Keratinocyte (primary cell): Measurements from ENCODE around the gene ABCC10. TPM values are rescaled to one million over a fixed set of nuclear protein-coding genes. Genes with fewer than 3 reads are reported as not detected.

ENCODE experiments used
- DNase-seq: peaks from one replicate; pipeline ENCODE4 v3.0.0-alpha.2; 2011; ENCODE audit warnings: low read depth, missing footprints, low spot score
- FAIRE-seq: peaks from 2 replicates; lab custom pipeline; 2011; peaks lifted over from hg19 to GRCh38; lab: Jason Lieb, UNC
- H2AFZ ChIP-seq: 2 replicates; pipeline ENCODE4 v1.6.0; 2012; ENCODE audit warnings: low read length, control low read depth, inconsistent platforms; ENCODE audit not compliant: control insufficient read depth
- H3K27ac ChIP-seq: 2 replicates; pipeline ENCODE4 v1.5.1; 2011; ENCODE audit warnings: low read length; ENCODE audit not compliant: control insufficient read depth, insufficient read depth
- H3K27me3 ChIP-seq: 3 replicates; pipeline ENCODE4 v1.6.0; 2011; ENCODE audit warnings: low read length; ENCODE audit not compliant: control insufficient read depth, insufficient read depth; ENCODE audit errors: extremely low read depth
- H3K36me3 ChIP-seq, 2 experiments: 2 replicates in 1 of 2; 3 replicates in 1 of 2; pipeline ENCODE4 v1.5.1; 2011; ENCODE audit warnings: low read length in 2 of 2, mild to moderate bottlenecking in 1 of 2; ENCODE audit not compliant: control insufficient read depth in 2 of 2, insufficient read depth in 2 of 2; ENCODE audit errors: extremely low read depth in 1 of 2
- H3K4me1 ChIP-seq: 3 replicates; pipeline ENCODE4 v1.5.1; 2011; ENCODE audit warnings: low read length; ENCODE audit not compliant: control insufficient read depth, insufficient read depth; ENCODE audit errors: extremely low read depth
- H3K4me2 ChIP-seq: 3 replicates; pipeline ENCODE4 v1.6.0; 2011; ENCODE audit warnings: low read depth, low read length; ENCODE audit not compliant: control insufficient read depth, insufficient read depth; ENCODE audit errors: extremely low read depth
- H3K4me3 ChIP-seq, 3 experiments: fragments of 200-600 bp in 1 of 3; sonication (generic) in 1 of 3; 2 replicates in 2 of 3; 3 replicates in 1 of 3; pipeline ENCODE4 v1.5.1; 2011 to 2016; ENCODE audit warnings: low read length in 3 of 3, mild to moderate bottlenecking in 3 of 3, control low read depth in 2 of 3, inconsistent platforms in 1 of 3, low read depth in 1 of 3, mixed read lengths in 1 of 3, mixed run types in 1 of 3, moderate library complexity in 1 of 3; ENCODE audit not compliant: control insufficient read depth in 2 of 3, insufficient read depth in 2 of 3; ENCODE audit errors: extremely low read depth in 1 of 3
- H3K79me2 ChIP-seq: 2 replicates; pipeline ENCODE4 v1.6.0; 2012; ENCODE audit warnings: low read length; ENCODE audit not compliant: control insufficient read depth, insufficient read depth
- H3K9ac ChIP-seq: 3 replicates; pipeline ENCODE4 v1.6.0; 2011; ENCODE audit warnings: low read length; ENCODE audit not compliant: control insufficient read depth, insufficient read depth; ENCODE audit errors: extremely low read depth
- H3K9me1 ChIP-seq: 3 replicates; pipeline ENCODE4 v1.6.0; 2011; ENCODE audit warnings: low read length; ENCODE audit not compliant: control insufficient read depth, insufficient read depth; ENCODE audit errors: extremely low read depth
- H3K9me3 ChIP-seq: 2 replicates; pipeline ENCODE4 v1.5.1; 2012; ENCODE audit warnings: low read depth, low read length; ENCODE audit not compliant: control insufficient read depth
- H4K20me1 ChIP-seq: 3 replicates; pipeline ENCODE4 v1.6.0; 2011; ENCODE audit warnings: low read length; ENCODE audit not compliant: control insufficient read depth, insufficient read depth; ENCODE audit errors: extremely low read depth
- CTCF ChIP-seq, 3 experiments: IDR thresholded peaks in 1 of 3; conservative IDR thresholded peaks in 1 of 3; optimal IDR thresholded peaks in 1 of 3; 2 replicates in 2 of 3; 3 replicates in 1 of 3; pipeline versions ENCODE3 to v1.5.1; 2011; ENCODE audit warnings: low read length in 3 of 3, mild to moderate bottlenecking in 3 of 3, moderate library complexity in 2 of 3, control low read depth in 1 of 3, inconsistent platforms in 1 of 3; ENCODE audit not compliant: insufficient read depth in 2 of 3; ENCODE audit errors: extremely low read depth in 1 of 3
- EZH2 ChIP-seq: IDR thresholded peaks from one replicate; pipeline ENCODE4 v1.6.1; 2012; ENCODE audit warnings: inconsistent platforms, mild to moderate bottlenecking, low read length, moderate library complexity
- dilution Hi-C: fragments of 300-500 bp; cut with MboI; formaldehyde crosslinking; loops from one replicate; pipeline ENCODE4 v1.7.0; 2020; ENCODE audit warnings: low sequenced_read_pairs; ENCODE audit not compliant: extremely low pct_ligation_motif_present
- polyA plus RNA-seq, 5 experiments: library from polyadenylated mRNA; depleted of rRNA in 3 of 5; stranded (reverse) in 3 of 5; stranded (forward) in 1 of 5; unstranded in 1 of 5; fragments of >200 nt; gene quantifications; 1 replicate in 1 of 5; 2 replicates in 3 of 5; 3 replicates in 1 of 5; pipeline versions ENCODE4 v1.2.1 to v1.2.3, GENCODE V29; 2011 to 2012; ENCODE audit warnings: missing spikeins in 2 of 5, low read depth in 1 of 5, low replicate concordance in 1 of 5

Gene ABCC10
- polyA plus RNA-seq, 1 donor (not counting 4 experiments of a cell fraction or from before 2014, with no cell fraction given) = 17.9 TPM

GRCh38 chr6:43490523-43490939, 63.2 kb downstream of the ABCC10 start:
- DNase-seq = no peak
- TF ChIP-seq EZH2 = no peak
- no peak for TF ChIP-seq CTCF (optimal IDR thresholded peaks at IDR 0.05 in 1 of 3, IDR thresholded peaks at IDR 0.05 in 1 of 3, conservative IDR thresholded peaks at IDR 0.05 in 1 of 3; ENCODE audit: extremely low read depth in 1 of 3, insufficient read depth in 2 of 3, low read length in 3 of 3)
- Histone ChIP-seq H3K9me3 (no peaks in the 10 kb centered on the region), H3K36me3 (peaks cover 0 to 24% of the 10 kb centered on the region in 2 experiments), H3K4me3 (no peak overlapping the region), H3K79me2 (peaks cover 26% of the 10 kb centered on the region), H3K9me1 (peaks cover 2% of the 10 kb centered on the region), H2AFZ (no peak overlapping the region), H3K4me1 (peaks cover 48% of the 10 kb centered on the region), H3K4me2 (no peak overlapping the region), H3K27me3 (no peaks in the 10 kb centered on the region), H3K27ac (no peak overlapping the region), H3K9ac (no peak overlapping the region), H4K20me1 (no peaks in the 10 kb centered on the region)
- dilution Hi-C loops = no loop called here
- no peak for FAIRE-seq

GRCh38 chr6:43491750-43492661, 64.7 kb downstream of the ABCC10 start:
- peak overlapping the region; percentile 54 for H3K27ac ChIP-seq
- H3K9ac ChIP-seq = peak overlapping the region; percentile 10
- H4K20me1 ChIP-seq = no peaks in the 10 kb centered on the region
- H3K79me2 ChIP-seq = peaks cover 20% of the 10 kb centered on the region
- H3K9me3 ChIP-seq = no peaks in the 10 kb centered on the region
- H3K27me3 ChIP-seq = no peaks in the 10 kb centered on the region
- TF ChIP-seq CTCF (optimal IDR thresholded peaks at IDR 0.05 in 1 of 3, IDR thresholded peaks at IDR 0.05 in 1 of 3, conservative IDR thresholded peaks at IDR 0.05 in 1 of 3; ENCODE audit: extremely low read depth in 1 of 3, insufficient read depth in 2 of 3, low read length in 3 of 3) (no peak), EZH2 (no peak)
- DNase-seq (no peak), FAIRE-seq (peak; percentile 48)
- H3K36me3 ChIP-seq = peaks cover 0 to 21% of the 10 kb centered on the region in 2 experiments
- no peak overlapping the region for H2AFZ ChIP-seq
- peak overlapping the region in 1 of 3 experiments; percentile 22 for H3K4me3 ChIP-seq
- dilution Hi-C loops = no loop called here
- H3K4me2 ChIP-seq = peak overlapping the region; percentile 69
- H3K9me1 ChIP-seq = peaks cover 2% of the 10 kb centered on the region
- H3K4me1 ChIP-seq = peaks cover 58% of the 10 kb centered on the region
